Stomach smooth muscle (tissue), 2 donors: ENCODE data around the gene HSPA5.
"Not testable (repeated sequence)": the region's sequence is repeated elsewhere in the genome, so short reads cannot be mapped to it uniquely, and the experiment has no call there.

ENCODE experiments used
- H3K27ac ChIP-seq: one replicate; pipeline ENCODE4 v1.7.0; 2013; ENCODE audit warnings: mild to moderate bottlenecking, low read length, inconsistent platforms
- H3K27me3 ChIP-seq, 2 donors: one replicate each; pipeline ENCODE4 v1.7.0; 2013; ENCODE audit warnings: low read length in 2 of 2; ENCODE audit not compliant: insufficient read depth in 2 of 2, control insufficient read depth in 1 of 2
- H3K36me3 ChIP-seq, 2 donors: one replicate each; pipeline ENCODE4 v1.7.0; 2013; ENCODE audit warnings: low read length in 2 of 2; ENCODE audit not compliant: control insufficient read depth in 2 of 2, insufficient read depth in 2 of 2
- H3K4me1 ChIP-seq: one replicate; pipeline ENCODE4 v1.7.0; 2013; ENCODE audit warnings: low read length; ENCODE audit not compliant: control insufficient read depth, insufficient read depth
- H3K4me3 ChIP-seq, 2 donors: one replicate each; pipeline ENCODE4 v1.7.0; 2013; ENCODE audit warnings: low read length in 2 of 2
- H3K9ac ChIP-seq, 2 donors: one replicate each; pipeline ENCODE4 v1.7.0; 2013; ENCODE audit warnings: low read length in 2 of 2, mild to moderate bottlenecking in 1 of 2
- H3K9me3 ChIP-seq, 2 donors: one replicate each; pipeline ENCODE4 v1.7.0; 2013; ENCODE audit warnings: low read length in 2 of 2; ENCODE audit not compliant: control insufficient read depth in 2 of 2
- donor health status: healthy.
- donor health status: Pancreatic carcinoma.

Gene HSPA5

DNA sequence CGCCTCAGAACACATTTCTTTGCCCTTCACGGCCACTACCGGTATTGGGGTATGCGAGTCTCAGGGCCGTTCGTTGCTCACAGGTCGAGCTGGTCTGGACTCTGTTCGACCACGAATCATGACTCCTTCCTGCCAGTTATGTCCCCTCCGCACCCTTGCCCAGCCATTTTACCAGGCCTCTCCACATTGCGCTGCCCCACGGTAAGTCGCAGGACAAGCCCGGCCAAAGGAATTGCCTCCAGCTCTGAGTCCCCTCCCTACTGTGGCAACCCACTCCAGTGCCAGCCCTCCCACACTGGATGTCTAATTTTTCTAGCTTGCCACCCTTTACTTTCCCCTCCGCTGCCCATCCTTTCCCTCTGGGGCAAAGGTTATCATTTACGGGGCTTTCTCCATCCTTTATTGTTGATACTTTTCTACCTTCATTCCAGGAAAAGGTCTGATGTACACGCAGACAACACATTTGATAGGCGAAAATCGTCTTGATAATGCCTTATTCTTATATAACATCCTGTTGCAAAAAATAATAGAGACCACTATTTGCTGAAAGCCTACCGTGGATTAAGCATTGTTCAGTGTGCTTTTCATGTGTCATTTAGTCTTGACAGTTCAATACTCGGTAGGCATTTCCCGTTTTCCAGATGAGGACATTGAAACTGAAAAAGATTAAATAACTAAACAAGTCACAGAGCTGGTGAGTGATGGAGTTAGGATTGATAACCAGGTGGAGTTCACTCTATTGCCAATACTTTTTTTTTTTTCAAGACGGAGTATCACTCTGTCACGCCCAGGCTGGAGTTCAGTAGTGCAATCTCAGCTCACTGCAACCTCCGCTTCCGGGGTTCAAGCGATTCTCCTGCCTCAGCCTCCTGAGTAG, 958 bp upstream of the HSPA5 start:
- Histone ChIP-seq H3K27me3 (no peaks in the 10 kb centered on the region), H3K4me1 (peaks cover 28% of the 10 kb centered on the region), H3K4me3 (peak overlapping the region; percentile 97 to 99), H3K36me3 (peaks cover 21 to 22% of the 10 kb centered on the region in 2 donors), H3K9ac (peak overlapping the region; percentile 100), H3K27ac (peak overlapping the region; percentile 99), H3K9me3 (no peaks in the 10 kb centered on the region)

DNA sequence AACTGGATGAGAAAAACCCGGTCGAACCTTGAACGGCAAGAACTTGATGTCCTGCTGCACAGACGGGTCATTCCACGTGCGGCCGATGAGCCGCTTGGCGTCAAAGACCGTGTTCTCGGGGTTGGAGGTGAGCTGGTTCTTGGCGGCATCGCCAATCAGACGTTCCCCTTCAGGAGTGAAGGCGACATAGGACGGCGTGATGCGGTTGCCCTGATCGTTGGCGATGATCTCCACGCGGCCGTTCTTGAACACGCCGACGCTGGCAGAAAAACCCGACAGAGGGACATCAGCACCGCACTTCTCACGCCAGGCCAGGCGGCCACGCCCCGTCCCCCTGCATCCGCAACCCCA, 519 bp downstream of the HSPA5 start:
- Histone ChIP-seq H3K9me3 (no peaks in the 10 kb centered on the region), H3K9ac (peak overlapping the region; percentile 90 to 96), H3K4me1 (peaks cover 32% of the 10 kb centered on the region), H3K4me3 (peak overlapping the region; percentile 93 to 99), H3K27ac (peak overlapping the region; percentile 95), H3K36me3 (peaks cover 30 to 35% of the 10 kb centered on the region in 2 donors), H3K27me3 (no peaks in the 10 kb centered on the region)

DNA sequence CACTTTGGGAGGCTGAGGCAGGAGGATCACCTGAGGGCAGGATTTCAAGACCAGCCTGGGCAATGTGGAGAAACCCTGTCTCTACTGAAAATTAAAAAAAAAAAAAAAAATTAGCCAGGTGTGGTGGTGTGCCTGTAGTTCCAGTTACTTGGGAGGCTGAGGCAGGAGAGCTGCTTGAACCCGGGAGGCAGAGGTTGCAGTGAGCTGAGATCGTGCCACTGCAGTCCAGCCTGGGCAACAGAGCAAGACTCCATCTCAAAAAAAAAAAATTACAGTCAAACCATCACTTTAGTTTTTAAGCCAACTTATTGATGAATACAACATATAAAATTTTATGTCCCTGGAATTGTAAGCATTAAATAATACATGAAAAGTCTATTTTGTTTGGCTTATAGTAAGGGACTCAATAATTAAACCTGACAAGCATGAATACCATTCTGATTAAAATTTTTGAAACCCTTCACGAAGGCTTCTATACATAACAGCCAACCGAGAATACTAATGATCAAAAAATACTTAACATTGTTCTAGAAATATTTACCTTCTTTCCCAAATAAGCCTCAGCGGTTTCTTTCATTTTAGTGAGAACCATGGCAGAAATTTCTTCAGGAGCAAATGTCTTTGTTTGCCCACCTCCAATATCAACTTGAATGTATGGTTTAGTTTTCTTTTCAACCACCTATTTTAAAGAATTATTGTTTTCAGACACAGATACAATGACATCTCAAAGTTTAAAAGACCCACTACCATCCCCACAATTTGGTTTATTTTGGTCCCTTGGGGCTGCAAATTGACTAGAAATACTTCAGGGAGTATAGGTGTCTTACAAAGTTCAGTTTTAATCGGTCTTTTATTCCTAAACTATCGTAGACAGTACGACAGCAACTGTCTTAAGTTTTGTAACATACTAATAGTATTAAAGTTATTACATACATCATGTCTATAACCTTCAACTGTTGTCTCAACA, 1.2 kb downstream of the HSPA5 start:
- Histone ChIP-seq H3K9me3 (no peaks in the 10 kb centered on the region), H3K4me1 (peaks cover 33% of the 10 kb centered on the region), H3K4me3 (peak overlapping the region; percentile 93 to 99), H3K9ac (peak overlapping the region; percentile 90 to 96), H3K36me3 (peaks cover 37 to 41% of the 10 kb centered on the region in 2 donors), H3K27ac (peak overlapping the region; percentile 95), H3K27me3 (no peaks in the 10 kb centered on the region)

DNA sequence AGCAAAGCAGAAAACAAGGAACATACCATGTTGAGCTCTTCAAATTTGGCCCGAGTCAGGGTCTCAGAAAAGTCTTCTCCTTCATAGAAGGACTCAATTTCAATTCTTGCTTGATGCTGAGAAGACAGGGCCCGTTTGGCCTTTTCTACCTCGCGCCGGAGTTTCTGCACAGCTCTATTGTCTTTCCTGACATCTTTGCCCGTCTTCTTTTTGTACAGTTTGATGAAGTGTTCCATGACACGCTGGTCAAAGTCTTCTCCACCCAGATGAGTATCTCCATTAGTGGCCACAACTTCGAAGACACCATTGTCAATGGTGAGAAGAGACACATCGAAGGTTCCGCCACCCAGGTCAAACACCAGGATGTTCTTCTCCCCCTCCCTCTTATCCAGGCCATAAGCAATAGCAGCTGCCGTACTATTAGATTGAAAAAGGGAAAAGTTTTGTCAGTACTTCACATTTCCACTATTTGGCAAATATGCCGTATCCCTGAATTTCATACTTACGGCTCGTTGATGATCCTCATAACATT, 2.2 kb downstream of the HSPA5 start:
- H3K36me3 ChIP-seq: peaks cover 39 to 45% of the 10 kb centered on the region in 2 donors
- no peak overlapping the region for H3K27ac ChIP-seq
- no peak overlapping the region for H3K9ac ChIP-seq
- H3K27me3 ChIP-seq: no peaks in the 10 kb centered on the region
- H3K4me3 ChIP-seq: peak overlapping the region; percentile 93 to 99
- H3K9me3 ChIP-seq: no peaks in the 10 kb centered on the region
- H3K4me1 ChIP-seq: peaks cover 35% of the 10 kb centered on the region

GRCh38 chr9:125238127-125238914, 2.8 kb downstream of the HSPA5 start:
- H3K4me3 ChIP-seq: peak overlapping the region; percentile 18 to 99
- H3K4me1 ChIP-seq: peaks cover 35% of the 10 kb centered on the region
- no peaks in the 10 kb centered on the region for H3K27me3 ChIP-seq
- H3K36me3 ChIP-seq: peaks cover 42 to 50% of the 10 kb centered on the region in 2 donors
- no peak overlapping the region for H3K9ac ChIP-seq
- H3K9me3 ChIP-seq: no peaks in the 10 kb centered on the region
- no peak overlapping the region for H3K27ac ChIP-seq

GRCh38 chr9:125236520-125237159, 4.5 kb downstream of the HSPA5 start:
- Histone ChIP-seq H3K36me3 (peaks cover 45 to 55% of the 10 kb centered on the region in 2 donors), H3K4me1 (peaks cover 28% of the 10 kb centered on the region)
- H3K27me3 ChIP-seq, H3K9me3 ChIP-seq, H3K27ac ChIP-seq, H3K4me3 ChIP-seq, H3K9ac ChIP-seq: not testable (repeated sequence)

DNA sequence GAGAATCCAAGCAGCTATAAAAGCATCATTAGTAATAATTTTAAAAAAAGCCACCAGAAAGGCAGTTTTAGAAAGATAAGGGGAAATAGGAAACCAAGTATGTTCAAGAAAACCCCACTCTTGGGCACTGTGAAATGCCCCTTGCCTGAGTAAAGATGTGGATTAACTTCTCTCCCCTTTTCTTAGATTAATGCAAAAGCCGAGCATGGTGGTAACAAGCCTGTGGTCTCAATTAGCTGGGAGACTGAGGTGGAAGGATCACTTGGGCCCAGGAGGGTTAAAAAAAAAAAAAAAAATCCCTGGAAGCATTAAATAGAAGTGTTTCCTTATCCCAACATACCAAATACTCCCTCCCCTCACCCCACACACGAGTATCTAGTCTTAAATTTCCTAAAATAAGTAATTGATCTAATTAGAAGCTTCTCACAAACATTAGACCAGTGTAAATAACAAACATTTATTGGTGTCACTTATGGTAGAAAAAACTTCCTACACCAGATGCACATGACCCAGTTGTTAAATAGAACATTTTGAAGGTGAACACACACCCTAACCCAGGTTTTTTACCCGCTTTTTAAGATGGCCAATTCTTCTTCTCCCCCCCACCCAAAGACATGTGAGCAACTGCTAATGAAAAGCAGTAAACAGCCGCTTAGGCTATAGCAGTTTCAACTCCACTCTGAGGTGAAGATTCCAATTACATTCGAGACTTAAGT, 5.2 kb downstream of the HSPA5 start:
- Histone ChIP-seq H3K9ac (peak overlapping the region in 1 of 2 donors; percentile 38), H3K4me1 (peaks cover 28% of the 10 kb centered on the region), H3K27me3 (no peaks in the 10 kb centered on the region), H3K4me3 (no peak overlapping the region), H3K36me3 (peaks cover 46 to 55% of the 10 kb centered on the region in 2 donors), H3K27ac (no peak overlapping the region), H3K9me3 (no peaks in the 10 kb centered on the region)

- not testable (repeated sequence) for H3K4me3 ChIP-seq, H3K27ac ChIP-seq, H3K9me3 ChIP-seq, H3K27me3 ChIP-seq
- peaks cover 49 to 57% of the 10 kb centered on the region in 2 donors for H3K36me3 ChIP-seq
- peak overlapping the region in 1 of 2 donors; percentile 17 for H3K9ac ChIP-seq
- H3K4me1 ChIP-seq: peaks cover 26% of the 10 kb centered on the region
Measured at GRCh38 chr9:125234099-125234498, 7.0 kb downstream of the HSPA5 start.

DNA sequence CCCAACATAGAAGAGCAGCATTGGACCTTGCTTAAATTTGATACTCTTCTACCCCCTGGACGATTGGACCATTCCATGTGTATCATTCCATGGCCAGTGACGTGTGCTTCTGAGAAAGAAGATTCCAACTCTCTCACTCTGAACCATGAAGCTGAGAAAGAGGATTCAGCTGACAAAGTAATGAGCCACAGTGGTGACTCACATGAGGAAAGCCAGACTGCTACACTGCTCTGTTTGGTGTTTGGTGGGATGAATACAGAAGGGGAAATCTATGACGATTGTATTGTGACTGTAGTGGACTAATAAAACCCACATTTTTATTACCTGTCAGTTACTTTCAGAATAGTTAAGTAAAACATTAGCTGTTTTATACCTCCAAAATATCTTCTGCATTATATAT, 7.5 kb downstream of the HSPA5 start:
- peaks cover 45 to 53% of the 10 kb centered on the region in 2 donors for H3K36me3 ChIP-seq
- H3K27ac ChIP-seq: no peak overlapping the region
- H3K4me3 ChIP-seq: no peak overlapping the region
- peaks cover 22% of the 10 kb centered on the region for H3K4me1 ChIP-seq
- H3K27me3 ChIP-seq: no peaks in the 10 kb centered on the region
- no peaks in the 10 kb centered on the region for H3K9me3 ChIP-seq
- H3K9ac ChIP-seq: peak overlapping the region in 1 of 2 donors; percentile 17
